Ishikawa (cell line): Measurements from ENCODE around the gene CORT.

Experiments used
- EP300 ChIP-seq: IDR thresholded peaks from 2 replicates; pipeline ENCODE4 v1.6.1; 2012; ENCODE audit warnings: borderline replicate concordance
- MAX ChIP-seq: IDR thresholded peaks from 2 replicates; pipeline ENCODE4 v1.6.1; 2012
- NFIC ChIP-seq: IDR thresholded peaks from 2 replicates; pipeline ENCODE4 v1.6.1; 2012
- REST ChIP-seq: IDR thresholded peaks from 2 replicates; pipeline ENCODE4 v1.6.1; 2012; ENCODE audit warnings: low read depth, mild to moderate bottlenecking
- TAF1 ChIP-seq: IDR thresholded peaks from 2 replicates; pipeline ENCODE4 v1.6.1; 2012; ENCODE audit warnings: low read depth, mild to moderate bottlenecking
- TCF12 ChIP-seq: IDR thresholded peaks from 2 replicates; pipeline ENCODE4 v1.6.1; 2012; ENCODE audit warnings: low read depth
- USF1 ChIP-seq: IDR thresholded peaks from 2 replicates; pipeline ENCODE4 v1.6.1; 2012
- YY1 ChIP-seq: IDR thresholded peaks from 2 replicates; pipeline ENCODE4 v1.6.1; 2012; ENCODE audit warnings: low read depth
- ZBTB7A ChIP-seq: IDR thresholded peaks from 2 replicates; pipeline ENCODE4 v1.6.1; 2012; ENCODE audit warnings: low read depth

- TF ChIP-seq EP300 (no peak), TCF12 (no peak), MAX (no peak), USF1 (no peak), NFIC (no peak), TAF1 (no peak), YY1 (no peak), REST (no peak), ZBTB7A (no peak)
Observed at GRCh38 chr1:10401281-10401680, 48.5 kb upstream of the CORT start.
